ENCODE data around the gene ZNF275.
"Not testable (repeated sequence)": the region's sequence is repeated elsewhere in the genome, so short reads cannot be mapped to it uniquely, and the experiment has no call there.

Gene ZNF275

DNA sequence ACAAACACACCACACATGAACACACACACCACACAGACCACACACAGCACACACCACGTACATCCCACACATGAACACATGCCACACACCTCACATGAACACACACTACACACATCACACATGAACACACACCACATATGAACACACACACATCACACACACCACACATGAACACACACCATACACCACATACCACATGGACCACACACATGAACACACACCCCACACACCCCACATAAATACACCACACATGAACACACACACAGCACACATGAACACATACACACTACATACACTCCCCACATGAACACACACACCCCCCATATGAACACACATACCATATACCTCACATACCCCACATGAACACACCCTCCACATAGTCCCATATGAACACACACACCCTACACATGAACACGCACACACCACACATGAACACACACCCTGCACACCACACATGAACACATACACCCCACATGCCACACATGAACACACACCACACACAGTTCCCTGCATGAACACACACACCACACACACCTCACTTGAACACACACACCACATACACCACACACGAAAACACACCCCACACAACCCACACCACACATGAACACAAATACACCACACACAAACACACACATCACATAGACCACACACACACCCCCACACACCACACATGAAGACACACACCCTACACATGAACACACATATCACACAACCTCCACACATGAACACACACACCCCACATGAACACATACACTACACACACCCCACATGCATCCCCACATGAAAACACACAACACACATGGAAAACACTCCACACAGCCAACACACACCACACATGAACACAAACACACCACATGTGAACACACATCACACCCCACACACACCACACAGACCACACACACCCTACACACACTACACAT, 48.9 kb downstream of the ZNF275 start:
- TF ChIP-seq, protein P1, sequence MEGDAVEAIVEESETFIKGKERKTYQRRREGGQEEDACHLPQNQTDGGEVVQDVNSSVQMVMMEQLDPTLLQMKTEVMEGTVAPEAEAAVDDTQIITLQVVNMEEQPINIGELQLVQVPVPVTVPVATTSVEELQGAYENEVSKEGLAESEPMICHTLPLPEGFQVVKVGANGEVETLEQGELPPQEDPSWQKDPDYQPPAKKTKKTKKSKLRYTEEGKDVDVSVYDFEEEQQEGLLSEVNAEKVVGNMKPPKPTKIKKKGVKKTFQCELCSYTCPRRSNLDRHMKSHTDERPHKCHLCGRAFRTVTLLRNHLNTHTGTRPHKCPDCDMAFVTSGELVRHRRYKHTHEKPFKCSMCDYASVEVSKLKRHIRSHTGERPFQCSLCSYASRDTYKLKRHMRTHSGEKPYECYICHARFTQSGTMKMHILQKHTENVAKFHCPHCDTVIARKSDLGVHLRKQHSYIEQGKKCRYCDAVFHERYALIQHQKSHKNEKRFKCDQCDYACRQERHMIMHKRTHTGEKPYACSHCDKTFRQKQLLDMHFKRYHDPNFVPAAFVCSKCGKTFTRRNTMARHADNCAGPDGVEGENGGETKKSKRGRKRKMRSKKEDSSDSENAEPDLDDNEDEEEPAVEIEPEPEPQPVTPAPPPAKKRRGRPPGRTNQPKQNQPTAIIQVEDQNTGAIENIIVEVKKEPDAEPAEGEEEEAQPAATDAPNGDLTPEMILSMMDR (IDR thresholded peaks at IDR 0.05; ENCODE audit: control insufficient read depth, insufficient read depth, low read depth, low read length, missing control alignments) = no peak
- DNase-seq (ENCODE audit: low read depth) = no peak
- H3K4me3 ChIP-seq (ENCODE audit: control insufficient read depth, low read depth, low read length) = no peak overlapping the region

DNA sequence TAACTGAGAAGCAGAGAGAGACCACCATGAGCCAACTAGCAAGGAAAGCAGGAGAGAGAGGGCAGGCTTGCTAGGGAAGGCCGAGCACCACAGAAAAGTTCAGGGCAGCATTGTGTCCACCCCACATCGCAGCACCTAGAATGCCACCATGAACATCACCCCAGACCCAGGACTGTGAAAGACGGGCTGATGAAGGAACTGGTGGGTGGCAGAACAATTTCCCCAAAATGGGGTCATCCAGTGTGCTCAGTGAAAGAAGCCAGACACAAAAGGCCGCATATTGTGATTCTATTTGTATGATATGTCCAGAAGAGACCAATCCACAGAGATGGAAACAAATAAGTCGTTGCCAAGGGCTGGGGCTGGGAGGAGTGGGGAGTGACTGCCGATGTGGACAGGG, 50.4 kb downstream of the ZNF275 start:
- TF ChIP-seq, protein P1 (IDR thresholded peaks at IDR 0.05; ENCODE audit: control insufficient read depth, insufficient read depth, low read depth, low read length, missing control alignments) = no peak
- DNase-seq (ENCODE audit: low read depth) = no peak
- H3K4me3 ChIP-seq (ENCODE audit: control insufficient read depth, low read depth, low read length) = no peak overlapping the region

- not testable (repeated sequence) for DNase-seq (ENCODE audit: low read depth); H3K4me3 ChIP-seq (ENCODE audit: control insufficient read depth, low read depth, low read length)
Measured at GRCh38 chrX:153384973-153385372, 51.0 kb downstream of the ZNF275 start.

- no peak overlapping the region for H3K4me3 ChIP-seq (ENCODE audit: control insufficient read depth, low read depth, low read length)
- TF ChIP-seq, protein P1 (IDR thresholded peaks at IDR 0.05; ENCODE audit: control insufficient read depth, insufficient read depth, low read depth, low read length, missing control alignments) = no peak
- DNase-seq (ENCODE audit: low read depth) = no peak
Measured at GRCh38 chrX:153386097-153386496, 52.1 kb downstream of the ZNF275 start.

- no peak overlapping the region for H3K4me3 ChIP-seq (ENCODE audit: control insufficient read depth, low read depth, low read length)
- DNase-seq (ENCODE audit: low read depth) = no peak
- TF ChIP-seq, protein P1 (IDR thresholded peaks at IDR 0.05; ENCODE audit: control insufficient read depth, insufficient read depth, low read depth, low read length, missing control alignments) = no peak
Measured at GRCh38 chrX:153387345-153387744, 53.4 kb downstream of the ZNF275 start.

GRCh38 chrX:153387987-153388721, 54.2 kb downstream of the ZNF275 start:
- no peak for DNase-seq (ENCODE audit: low read depth)
- TF ChIP-seq, protein P1 (IDR thresholded peaks at IDR 0.05; ENCODE audit: control insufficient read depth, insufficient read depth, low read depth, low read length, missing control alignments) = no peak
- no peak overlapping the region for H3K4me3 ChIP-seq (ENCODE audit: control insufficient read depth, low read depth, low read length)
